Ramos (cell line): ENCODE results near the gene NTSR1.

Source experiments
- in situ Hi-C: fragments of 300-500 bp; cut with MboI; formaldehyde crosslinking; loops from one replicate; pipeline ENCODE4 v1.14.3; 2022; ENCODE audit warnings: low sequenced_read_pairs; ENCODE audit not compliant: unreplicated experiment

Gene NTSR1

DNA sequence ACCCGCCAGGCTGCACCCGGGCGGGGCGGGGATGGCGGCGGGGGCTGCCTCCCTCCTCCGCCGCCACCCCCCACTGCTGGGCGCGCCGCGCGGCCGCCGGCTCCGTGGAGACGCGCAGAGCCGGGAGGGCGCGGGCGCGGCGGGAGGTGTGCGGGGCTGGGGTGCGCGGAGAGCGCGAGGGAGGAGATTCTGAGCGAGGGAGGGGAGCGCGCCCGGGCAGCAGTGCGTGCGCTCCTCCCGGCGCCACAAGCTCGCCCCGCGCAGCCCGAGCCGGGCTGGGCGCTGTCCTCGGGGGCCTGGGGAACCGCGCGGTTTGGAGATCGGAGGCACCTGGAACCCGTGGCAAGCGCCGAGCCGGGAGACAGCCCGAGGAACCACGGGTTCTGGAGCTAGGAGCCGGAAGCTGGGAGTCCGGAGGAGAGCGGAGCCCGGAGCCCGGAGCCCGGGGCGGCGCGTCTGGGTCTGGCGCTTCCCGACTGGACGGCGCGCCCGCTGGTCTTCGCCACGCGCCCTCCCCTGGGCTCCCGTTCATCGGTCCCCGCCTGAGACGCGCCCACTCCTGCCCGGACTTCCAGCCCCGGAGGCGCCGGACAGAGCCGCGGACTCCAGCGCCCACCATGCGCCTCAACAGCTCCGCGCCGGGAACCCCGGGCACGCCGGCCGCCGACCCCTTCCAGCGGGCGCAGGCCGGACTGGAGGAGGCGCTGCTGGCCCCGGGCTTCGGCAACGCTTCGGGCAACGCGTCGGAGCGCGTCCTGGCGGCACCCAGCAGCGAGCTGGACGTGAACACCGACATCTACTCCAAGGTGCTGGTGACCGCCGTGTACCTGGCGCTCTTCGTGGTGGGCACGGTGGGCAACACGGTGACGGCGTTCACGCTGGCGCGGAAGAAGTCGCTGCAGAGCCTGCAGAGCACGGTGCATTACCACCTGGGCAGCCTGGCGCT, at the start of gene NTSR1:
Gene NTSR1, plus strand, starts transcription at position 246 of the 946 bp plus-strand sequence. Its CDS starts 372 bp downstream, at position 618.
- in situ Hi-C loops = no loop called here

GRCh38 chr20:62659488-62660239, 49.0 kb upstream of the NTSR1 start:
- in situ Hi-C loops = no loop called here

DNA sequence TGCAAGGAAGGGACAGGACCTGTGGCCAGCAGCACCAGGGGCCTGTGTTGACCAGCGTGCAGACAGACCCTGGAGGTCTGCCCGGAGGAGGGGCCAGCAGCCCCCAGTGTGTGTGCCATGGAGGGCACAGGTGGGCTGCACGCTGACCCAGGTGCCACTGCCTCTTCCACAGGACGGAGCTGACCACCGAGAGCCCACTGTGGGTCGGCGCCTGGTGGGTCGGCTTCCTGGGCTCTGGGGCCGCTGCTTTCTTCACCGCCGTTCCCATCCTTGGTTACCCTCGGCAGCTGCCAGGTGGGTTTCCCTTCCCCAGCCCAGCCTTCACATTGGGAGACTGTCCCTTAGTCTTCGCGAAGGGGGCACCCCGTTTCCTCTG, 48.4 kb upstream of the NTSR1 start:
- in situ Hi-C loops = no loop called here

- in situ Hi-C loops = no loop called here
Measured at GRCh38 chr20:62660768-62661167, 47.9 kb upstream of the NTSR1 start.

- in situ Hi-C loops = no loop called here
Measured at GRCh38 chr20:62661647-62662046, 47.0 kb upstream of the NTSR1 start.

DNA sequence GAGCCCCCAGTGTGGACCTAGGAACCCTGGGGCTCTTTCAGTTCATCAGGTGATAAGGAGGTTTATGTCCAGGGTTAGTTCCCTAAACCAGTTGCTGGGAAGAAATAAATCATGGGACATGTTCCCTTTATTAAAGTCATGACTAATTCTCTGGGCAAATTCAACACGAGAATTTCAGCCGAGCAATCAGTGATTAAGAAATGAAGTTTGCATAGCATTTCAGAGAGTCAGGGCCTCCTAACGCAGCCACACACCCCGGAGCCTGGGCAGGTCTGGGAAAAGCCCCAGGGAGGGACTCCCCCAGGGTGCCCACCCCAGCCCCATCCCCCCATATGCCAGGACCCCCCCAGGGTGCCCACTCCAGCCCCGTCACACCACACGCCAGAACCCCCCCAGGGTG, 46.2 kb upstream of the NTSR1 start:
- in situ Hi-C loops = no loop called here

- in situ Hi-C loops = no loop called here
Measured at GRCh38 chr20:62663145-62664018, 45.3 kb upstream of the NTSR1 start.

GRCh38 chr20:62664019-62664971, 44.3 kb upstream of the NTSR1 start:
- in situ Hi-C loops = no loop called here

GRCh38 chr20:62665153-62665754, 43.4 kb upstream of the NTSR1 start:
- in situ Hi-C loops = no loop called here

GRCh38 chr20:62665826-62666735, 42.6 kb upstream of the NTSR1 start:
- in situ Hi-C loops = no loop called here

DNA sequence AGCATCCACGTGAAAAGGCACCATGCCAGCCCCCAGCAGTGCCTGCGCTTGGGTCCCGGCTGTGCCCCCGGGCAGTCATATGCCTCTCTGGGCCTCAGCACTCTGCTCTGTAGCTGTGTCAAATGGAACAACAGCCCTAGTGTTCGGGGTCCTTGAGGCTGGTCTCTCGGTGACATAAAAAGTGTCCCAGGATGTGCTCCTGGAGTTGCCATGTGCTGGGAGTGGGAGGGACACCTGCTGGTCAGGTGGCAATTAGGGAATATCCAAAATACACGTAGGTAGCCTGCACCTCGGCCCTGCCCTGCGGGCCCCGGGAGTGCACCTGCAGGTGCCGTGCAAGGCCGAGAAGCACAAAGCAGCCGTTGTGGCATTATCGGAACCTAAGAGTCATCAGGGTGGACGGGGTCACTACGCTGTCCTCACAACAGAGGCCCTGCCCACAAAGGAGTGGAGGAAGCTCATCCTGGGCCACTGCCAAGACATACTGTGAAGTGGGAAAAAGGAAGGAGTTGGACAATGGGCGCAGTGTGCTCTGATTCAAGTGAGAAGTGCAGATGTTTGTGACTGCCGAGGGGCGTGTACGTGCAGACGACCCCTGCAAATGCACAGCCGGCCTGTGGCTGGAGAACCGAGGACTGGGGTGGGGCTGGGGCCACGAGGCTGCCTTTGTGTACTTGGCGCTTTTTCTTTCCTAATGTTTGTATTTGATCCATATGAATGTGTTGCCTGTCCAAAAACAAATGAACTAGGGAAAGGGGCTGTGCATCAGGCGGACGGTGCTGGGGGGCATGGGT, 41.7 kb upstream of the NTSR1 start:
- in situ Hi-C loops = no loop called here

GRCh38 chr20:62667530-62668440, 40.9 kb upstream of the NTSR1 start:
- in situ Hi-C loops = no loop called here

GRCh38 chr20:62668441-62669027, 40.1 kb upstream of the NTSR1 start:
- in situ Hi-C loops = no loop called here

GRCh38 chr20:62669249-62669648, 39.4 kb upstream of the NTSR1 start:
- in situ Hi-C loops = no loop called here

DNA sequence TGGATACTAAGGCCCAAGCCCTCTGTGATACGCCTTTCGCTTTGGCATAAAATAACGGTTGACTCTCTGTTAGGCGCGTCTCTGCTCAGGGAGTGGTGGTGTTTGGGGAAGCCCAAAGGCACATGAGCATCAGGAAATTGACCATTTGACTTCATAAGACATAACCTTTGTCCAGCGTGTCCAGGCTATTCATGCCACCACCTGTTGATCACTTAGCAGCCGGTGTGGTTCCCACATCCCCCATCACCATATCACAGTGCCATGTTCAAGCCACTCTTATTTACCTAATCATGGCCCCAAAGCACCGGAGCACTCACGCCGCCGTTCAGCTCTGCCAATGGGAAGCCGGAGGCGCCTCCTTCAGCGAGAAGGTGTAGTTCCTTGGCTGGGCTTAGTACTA, 38.5 kb upstream of the NTSR1 start:
- in situ Hi-C loops = no loop called here

DNA sequence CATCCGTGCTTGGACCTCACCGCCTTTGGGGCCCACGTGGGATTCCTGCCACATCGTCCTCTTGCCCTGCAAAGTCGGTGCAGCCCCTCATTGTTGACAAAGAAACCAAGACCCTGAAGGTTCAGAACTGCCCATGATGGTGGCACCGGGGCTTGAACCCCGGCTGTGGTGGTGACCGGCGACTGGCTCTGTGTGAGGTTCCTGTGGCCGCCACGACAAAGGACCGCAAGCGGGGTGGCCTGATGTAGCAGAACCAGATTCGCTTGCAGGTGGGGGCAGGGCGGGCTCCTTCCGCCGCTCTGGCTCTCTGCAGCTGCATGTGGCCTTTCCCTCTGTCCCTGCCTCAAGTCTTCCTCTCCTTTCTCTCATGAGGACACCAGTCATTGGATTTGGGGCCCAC, 37.6 kb upstream of the NTSR1 start:
- in situ Hi-C loops = no loop called here
